SK-N-SH treated with all-trans-retinoic acid at 6 μM for 48 hours (cell line): ENCODE results near the gene SPTBN4.

Source experiments
- CREB5 ChIP-seq: fragments of 250-450 bp; sonication (Bioruptor Pico); IDR thresholded peaks from 2 replicates; pipeline ENCODE4 v1.5.1; 2020; ENCODE audit warnings: low read depth, mild to moderate bottlenecking, moderate library complexity
- TCF4 ChIP-seq: fragments of 250-450 bp; sonication (Bioruptor Pico); IDR thresholded peaks from 2 replicates; pipeline ENCODE4 v1.8.0; 2021; ENCODE audit warnings: mild to moderate bottlenecking, moderate library complexity, borderline replicate concordance
- ZC3H10 ChIP-seq: fragments of 250-450 bp; sonication (Bioruptor Pico); IDR thresholded peaks from 2 replicates; pipeline ENCODE4 v1.5.1; 2021; ENCODE audit warnings: mild to moderate bottlenecking, moderate library complexity
- ZFP3 ChIP-seq: fragments of 250-450 bp; sonication (Bioruptor Pico); IDR thresholded peaks from 2 replicates; pipeline ENCODE4 v1.5.0; 2020; ENCODE audit warnings: mild to moderate bottlenecking, moderate library complexity
- ZFP30 ChIP-seq: fragments of 450-650 bp; formaldehyde crosslinking; IDR thresholded peaks from 2 replicates; pipeline ENCODE4 v1.5.0; 2022; ENCODE audit warnings: mild to moderate bottlenecking, moderate library complexity

DNA sequence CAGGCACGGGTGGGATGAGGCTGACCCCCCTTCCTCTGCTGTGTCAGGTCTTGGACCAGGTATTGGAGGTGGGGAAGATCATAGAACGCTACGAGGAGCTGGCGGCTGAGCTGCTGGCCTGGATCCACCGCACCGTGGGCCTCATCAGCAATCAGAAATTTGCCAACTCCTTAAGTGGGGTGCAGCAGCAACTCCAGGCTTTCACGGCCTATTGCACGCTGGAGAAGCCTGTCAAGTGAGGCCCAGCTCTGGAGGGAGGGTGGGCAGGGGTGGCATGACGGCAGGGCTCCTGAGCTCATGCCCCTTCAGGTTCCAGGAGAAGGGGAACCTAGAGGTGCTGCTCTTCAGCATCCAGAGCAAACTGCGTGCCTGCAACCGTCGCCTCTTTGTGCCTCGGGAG is 35.3 kb downstream of the SPTBN4 start:
- no peak for TF ChIP-seq ZFP3 (CRISPR knock-in tag)
- TF ChIP-seq CREB5 (CRISPR knock-in tag) = no peak
- no peak for TF ChIP-seq ZC3H10
- no peak for TF ChIP-seq TCF4 (CRISPR knock-in tag)
- TF ChIP-seq ZFP30 (CRISPR knock-in tag) = no peak
